ENCODE data around the gene RAPGEF1. TPM values are rescaled to one million over a fixed set of nuclear protein-coding genes. Genes with fewer than 3 reads are reported as not detected.

The RAPGEF1 gene
- total and polyA plus RNA-seq, 11 donors, result 50.6 to 161 (median 115) TPM

DNA sequence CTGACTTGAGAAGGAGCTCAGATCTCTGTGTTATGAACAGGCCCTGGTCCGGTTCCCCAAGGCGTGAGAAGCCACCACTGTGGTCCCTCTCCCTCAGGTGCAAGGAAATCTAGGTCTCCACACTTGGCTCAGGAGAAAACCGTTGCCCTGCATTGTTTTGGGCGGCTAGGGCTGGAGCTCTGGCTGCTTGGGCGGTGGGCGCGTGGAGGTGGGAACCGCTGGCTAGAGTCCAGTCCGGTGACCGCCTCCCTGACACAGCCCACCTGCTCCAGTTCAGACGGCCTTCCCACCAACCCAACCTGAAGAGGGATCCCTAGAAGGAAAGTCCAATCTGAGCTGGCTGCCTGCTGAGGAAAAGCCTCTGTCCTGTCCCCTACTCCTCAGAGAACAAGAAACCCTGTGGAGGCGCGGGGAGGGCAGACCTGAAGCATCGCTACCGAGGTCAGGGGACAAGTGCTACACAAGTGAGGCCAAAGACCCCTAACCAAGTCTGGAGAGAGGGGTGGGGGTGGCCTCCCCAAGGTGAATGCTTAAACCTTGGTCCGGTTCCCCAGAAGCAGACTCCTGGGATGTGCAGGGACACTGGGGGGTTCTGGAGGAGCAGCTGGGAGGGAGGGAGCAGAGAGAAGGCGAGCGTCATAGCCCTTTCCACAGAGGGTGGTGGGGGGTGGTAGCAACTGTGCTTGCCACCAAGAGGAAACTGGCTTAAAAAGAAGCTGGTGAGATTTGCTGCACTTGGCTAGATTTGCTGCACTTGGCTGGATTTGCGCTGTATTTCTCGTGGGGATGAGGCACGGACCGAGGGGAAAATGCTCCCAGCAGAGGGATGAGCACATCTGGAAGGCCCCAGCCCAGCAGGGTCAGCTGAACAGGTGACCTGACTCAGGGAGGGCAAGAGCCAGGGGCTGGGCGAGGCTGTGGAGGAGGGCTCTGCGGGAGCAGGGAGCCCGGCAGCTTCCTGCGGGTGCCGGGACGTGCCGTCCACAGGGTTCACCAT, 65.2 kb downstream of the RAPGEF1 start:
- H3K4me1 ChIP-seq, result peaks cover 34 to 100% (median 97%) of the 10 kb centered on the region in 12 donors
- no peak for ATAC-seq

GRCh38 chr9:131673531-131673930, 66.3 kb downstream of the RAPGEF1 start:
- H3K4me1 ChIP-seq, result peaks cover 32 to 100% (median 97%) of the 10 kb centered on the region in 12 donors
- H3K9me3 ChIP-seq, result no peaks in the 10 kb centered on the region
- 50 to 72% (median 59%) methylated on average over 7 of the region's 7 CpGs for WGBS, 4 donors
- H3K27me3 ChIP-seq, result no peaks in the 10 kb centered on the region
- TF ChIP-seq POLR2A (IDR thresholded peaks at IDR 0.05), result peak in 1 of 2 donors; percentile 27
- TF ChIP-seq CTCF (IDR thresholded peaks at IDR 0.05), result no peak
- H3K27ac ChIP-seq, result peak overlapping the region; percentile 67 to 93 (median 86)
- H3K4me3 ChIP-seq, result no peak overlapping the region
- ATAC-seq, result no peak
- peak in 1 of 5 donors; percentile 52 for DNase-seq
- H3K36me3 ChIP-seq, result no peaks in the 10 kb centered on the region
- intact Hi-C loops (cut with DNase I), result loop anchor here in 8 of 10 donors (5.0 to 10.0 kb wide), 4 partner anchors 34 to 64 kb away; no protein-coding TSS in a partner anchor

More for the DNA sequence above, 65.2 kb downstream of the RAPGEF1 start:
- intact Hi-C loops (cut with DNase I), result loop anchor here in 8 of 10 donors (5.0 to 10.0 kb wide), 5 partner anchors 33 to 63 kb away; no protein-coding TSS in a partner anchor
- Histone ChIP-seq H3K27ac (peak overlapping the region; percentile 67 to 93 (median 86)), H3K9me3 (no peaks in the 10 kb centered on the region), H3K27me3 (no peaks in the 10 kb centered on the region), H3K36me3 (no peaks in the 10 kb centered on the region), H3K4me3 (peak overlapping the region in 1 of 12 donors; percentile 6)
- whole genome bisulfite sequencing, 4 donors, result 65 to 71% (median 70%) methylated on average over 24 to 29 of the region's 29 CpGs
- TF ChIP-seq POLR2A (IDR thresholded peaks at IDR 0.05), result no peak
- TF ChIP-seq CTCF (IDR thresholded peaks at IDR 0.05), result no peak
- peak in 2 of 5 donors; percentile 47 to 68 for DNase-seq

DNA sequence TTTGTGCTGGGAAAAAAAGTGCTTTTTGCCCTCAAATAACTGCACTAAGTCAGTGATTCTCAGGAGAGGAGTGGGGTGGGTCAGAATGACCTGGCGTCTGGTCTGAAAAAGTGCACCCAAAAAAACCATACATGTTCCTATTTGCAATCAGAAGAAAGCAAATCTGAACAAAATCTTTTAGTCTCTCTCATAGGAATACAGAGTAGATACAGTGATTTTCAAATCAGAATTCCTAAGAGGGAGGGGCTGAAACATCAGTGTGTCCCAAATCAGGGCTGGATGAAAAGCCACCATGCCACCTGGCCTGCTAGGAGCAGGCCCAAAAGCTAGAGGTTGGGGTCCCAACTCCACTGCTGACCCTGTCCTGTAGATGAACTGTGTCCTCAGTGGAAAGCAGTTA, 66.8 kb downstream of the RAPGEF1 start:
- Histone ChIP-seq H3K9me3 (no peaks in the 10 kb centered on the region), H3K36me3 (no peaks in the 10 kb centered on the region), H3K4me1 (peaks cover 32 to 100% (median 97%) of the 10 kb centered on the region in 12 donors), H3K4me3 (no peak overlapping the region), H3K27ac (peak overlapping the region; percentile 41 to 93 (median 86)), H3K27me3 (no peaks in the 10 kb centered on the region)
- 75 to 89% (median 81%) methylated on average over 1 of the region's 1 CpG for WGBS, 4 donors
- DNase-seq (no peak), ATAC-seq (no peak)
- intact Hi-C loops (cut with DNase I), result loop anchor here in 8 of 10 donors (5.0 to 10.0 kb wide), 4 partner anchors 34 to 64 kb away; no protein-coding TSS in a partner anchor
- no peak for TF ChIP-seq POLR2A (IDR thresholded peaks at IDR 0.05)
- TF ChIP-seq CTCF (IDR thresholded peaks at IDR 0.05), result no peak

- Histone ChIP-seq H3K27ac (peak overlapping the region; percentile 41 to 94 (median 86)), H3K4me3 (no peak overlapping the region), H3K4me1 (peaks cover 27 to 100% (median 97%) of the 10 kb centered on the region in 12 donors), H3K27me3 (no peaks in the 10 kb centered on the region), H3K36me3 (no peaks in the 10 kb centered on the region), H3K9me3 (no peaks in the 10 kb centered on the region)
- ATAC-seq, result peak; percentile 6 to 43 (median 40)
- intact Hi-C loops (cut with DNase I), result loop anchor here in 8 of 10 donors (5.0 to 10.0 kb wide), 4 partner anchors 35 to 65 kb away; no protein-coding TSS in a partner anchor
- WGBS, 4 donors, result 41 to 51% (median 49%) methylated on average over 4 of the region's 4 CpGs
- DNase-seq, result peak in 3 of 5 donors; percentile 54 to 64 (median 63)
- TF ChIP-seq POLR2A (IDR thresholded peaks at IDR 0.05), result no peak
- no peak for TF ChIP-seq CTCF (IDR thresholded peaks at IDR 0.05)
Measured at GRCh38 chr9:131672451-131672850, 67.4 kb downstream of the RAPGEF1 start.
